ENCODE data around the gene BRD3OS.

GRCh38 chr9:134027561-134027960 lies 2.3 kb downstream of the BRD3OS start:
- TF ChIP-seq CTCF (IDR thresholded peaks at IDR 0.05; ENCODE audit: low read depth, low read length) (no peak), EZH2phosphoT487 (IDR thresholded peaks at IDR 0.05; ENCODE audit: low read depth) (no peak)

Measured in OCI-LY3 (cell line).